ENCODE results near the gene ARFIP1.

DNA sequence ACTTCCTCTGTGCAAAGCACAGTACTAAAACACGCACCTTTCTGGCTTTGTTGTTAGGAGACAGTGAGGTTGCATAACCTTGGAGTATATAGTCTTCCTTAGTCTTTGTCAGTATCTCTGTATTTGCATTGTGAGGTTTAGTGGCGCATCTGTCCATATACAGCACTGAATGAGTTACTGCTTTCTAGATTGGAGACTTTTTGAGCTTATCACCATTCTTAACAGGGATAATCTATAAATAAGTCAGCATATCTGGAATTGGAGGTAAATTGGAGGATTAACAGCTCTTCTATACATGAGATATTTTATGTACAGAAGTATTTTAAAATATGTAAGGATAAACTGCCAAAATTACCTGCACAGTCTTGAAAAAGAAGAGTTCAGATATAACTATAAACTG is 160.7 kb downstream of the ARFIP1 start:
- TF ChIP-seq GATA2 (IDR thresholded peaks at IDR 0.05; ENCODE audit: low read depth, low read length) (no peak), GATA3 (IDR thresholded peaks at IDR 0.05; ENCODE audit: low read depth, low read length) (no peak)
